HCT116 (cell line): Measurements from ENCODE around the gene SOBP. TPM values are rescaled to one million over a fixed set of nuclear protein-coding genes. Genes with fewer than 3 reads are reported as not detected.

Experiments used
- ATAC-seq: fragments of 200-7000 bp; cut with Tn5 transposase; 2 replicates; pipeline ENCODE4 v1.9.1; 2020; ENCODE audit warnings: mild to moderate bottlenecking, moderate library complexity
- BruUV-seq: library from RNA; stranded (reverse); fragments of 400-500 nt; replicated peaks from 2 replicates; lab custom pipeline; 2021; lab: Mats Ljungman, UMichigan
- CTCF ChIA-PET: fragments of 300-600 bp; sonication (Branson Sonifier 250); formaldehyde crosslinking; loops from one replicate; lab custom pipeline; 2021; ENCODE audit warnings: antibody characterized with exemption; lab: Charles Lee
- POLR2A ChIA-PET: fragments of 300-600, 350-600 bp; sonication (Branson Sonifier 250); formaldehyde crosslinking; loops from one replicate; lab custom pipeline; 2021; ENCODE audit warnings: antibody characterized with exemption; lab: Charles Lee
- RAD21 ChIA-PET, 2 experiments: fragments of 300-600 bp; sonication (Branson Sonifier 250); formaldehyde crosslinking; loops; one replicate each; lab custom pipeline; 2023; ENCODE audit warnings: low total read pairs in 2 of 2; ENCODE audit not compliant: uncharacterized antibody in 2 of 2, unreplicated experiment in 2 of 2, low non-redundant PET in 1 of 2; lab: Charles Lee
- DNase-seq: peaks from one replicate; pipeline ENCODE4 v3.0.0-alpha.2; 2010; ENCODE audit warnings: low read depth, low spot score
- H2AFZ ChIP-seq: fragments of 200-600 bp; shearing (Covaris generic), sonication (generic); 2 replicates; pipeline ENCODE4 v1.6.1; 2017; ENCODE audit warnings: low read depth, mixed run types, mixed read lengths, antibody characterized with exemption, low read length; ENCODE audit not compliant: poor library complexity, severe bottlenecking
- H3K27ac ChIP-seq: 2 replicates; pipeline ENCODE4 v1.5.1; 2012; ENCODE audit warnings: low read depth, low read length
- H3K27me3 ChIP-seq: fragments of 200-600 bp; sonication (generic); 2 replicates; pipeline ENCODE4 v1.6.1; 2016; ENCODE audit warnings: mixed run types, low read length, mixed read lengths; ENCODE audit not compliant: insufficient read depth
- H3K36me3 ChIP-seq, 2 experiments: fragments of 200-500 bp in 1 of 2; fragments of 200-600 bp in 1 of 2; sonication (Bioruptor generic) in 1 of 2; sonication (generic) in 1 of 2; 2 replicates each; pipeline versions ENCODE4 v1.5.1 to v1.6.1; 2014 to 2016; ENCODE audit warnings: low read length in 2 of 2, inconsistent platforms in 1 of 2, mixed read lengths in 1 of 2, mixed run types in 1 of 2; ENCODE audit not compliant: insufficient read depth in 2 of 2, control insufficient read depth in 1 of 2
- H3K4me1 ChIP-seq, 2 experiments: fragments of 200-600 bp in 1 of 2; sonication (generic) in 1 of 2; 2 replicates each; pipeline versions ENCODE4 v1.5.1 to v1.6.1; 2012 to 2017; ENCODE audit warnings: low read length in 2 of 2, inconsistent platforms in 1 of 2, mild to moderate bottlenecking in 1 of 2, mixed read lengths in 1 of 2, mixed run types in 1 of 2, moderate library complexity in 1 of 2; ENCODE audit not compliant: insufficient read depth in 2 of 2, control insufficient read depth in 1 of 2
- H3K4me2 ChIP-seq: fragments of 200-600 bp; sonication (generic); 2 replicates; pipeline ENCODE4 v1.6.1; 2017; ENCODE audit warnings: mixed run types, low read length, mixed read lengths
- H3K4me3 ChIP-seq, 2 experiments: fragments of 200-600 bp in 1 of 2; sonication (generic) in 1 of 2; replicated peaks in 1 of 2; 2 replicates each; pipeline ENCODE4 v1.5.1; 2011 to 2016; ENCODE audit warnings: low read length in 2 of 2, control low read depth in 1 of 2, low read depth in 1 of 2, mild to moderate bottlenecking in 1 of 2, mixed read lengths in 1 of 2, mixed run types in 1 of 2
- H3K79me2 ChIP-seq: fragments of 200-600 bp; sonication (generic); 2 replicates; pipeline ENCODE4 v1.6.1; 2017; ENCODE audit warnings: mild to moderate bottlenecking, mixed run types, low read length, moderate library complexity, mixed read lengths; ENCODE audit not compliant: insufficient read depth
- H3K9ac ChIP-seq: fragments of 200-600 bp; sonication (generic); 2 replicates; pipeline ENCODE4 v1.6.1; 2016; ENCODE audit warnings: low read length, mixed read lengths
- H3K9me2 ChIP-seq: fragments of 200-600 bp; sonication (generic), shearing (Covaris generic); 2 replicates; pipeline ENCODE4 v1.6.1; 2017; ENCODE audit warnings: mixed run types, mild to moderate bottlenecking, moderate library complexity; ENCODE audit not compliant: insufficient read depth
- H3K9me3 ChIP-seq, 2 experiments: fragments of 200-500 bp in 1 of 2; fragments of 200-600 bp in 1 of 2; sonication (Bioruptor generic) in 1 of 2; sonication (generic) in 1 of 2; 2 replicates each; pipeline ENCODE4 v1.6.1; 2014 to 2017; ENCODE audit warnings: low read length in 2 of 2, mixed read lengths in 2 of 2, inconsistent platforms in 1 of 2, low read depth in 1 of 2, mild to moderate bottlenecking in 1 of 2, mixed run types in 1 of 2, moderate library complexity in 1 of 2; ENCODE audit not compliant: control insufficient read depth in 1 of 2, insufficient read depth in 1 of 2
- H4K20me1 ChIP-seq: fragments of 200-600 bp; sonication (generic), shearing (Covaris generic); 2 replicates; pipeline ENCODE4 v1.6.1; 2017; ENCODE audit warnings: mixed run types, mild to moderate bottlenecking, moderate library complexity; ENCODE audit not compliant: insufficient read depth
- CBX3 ChIP-seq: IDR thresholded peaks from 2 replicates; pipeline ENCODE4 v1.6.1; 2012; ENCODE audit warnings: low read depth
- CEBPB ChIP-seq: IDR thresholded peaks from 2 replicates; pipeline ENCODE4 v1.6.1; 2012; ENCODE audit warnings: low read depth
- EGR1 ChIP-seq: IDR thresholded peaks from 2 replicates; pipeline ENCODE4 v1.6.1; 2012; ENCODE audit warnings: low read depth
- ELF1 ChIP-seq: IDR thresholded peaks from 2 replicates; pipeline ENCODE4 v1.6.1; 2012; ENCODE audit warnings: low read depth, borderline replicate concordance
- FOSL1 ChIP-seq: IDR thresholded peaks from 2 replicates; pipeline ENCODE4 v1.6.1; 2012; ENCODE audit warnings: low read depth
- JUND ChIP-seq: IDR thresholded peaks from 2 replicates; pipeline ENCODE4 v1.6.1; 2012
- POLR2A ChIP-seq: IDR thresholded peaks from 2 replicates; pipeline ENCODE4 v1.7.0; 2011; ENCODE audit warnings: borderline replicate concordance; ENCODE audit not compliant: insufficient read depth, insufficient read length; ENCODE audit errors: extremely low read depth
- RAD21 ChIP-seq: IDR thresholded peaks from 2 replicates; pipeline ENCODE4 v1.6.1; 2012; ENCODE audit warnings: low read depth, mild to moderate bottlenecking
- REST ChIP-seq: IDR thresholded peaks from 2 replicates; pipeline ENCODE4 v1.6.1; 2012; ENCODE audit warnings: low read depth
- SIN3A ChIP-seq: IDR thresholded peaks from 2 replicates; pipeline ENCODE4 v1.6.1; 2012; ENCODE audit warnings: low read depth
- SP1 ChIP-seq: IDR thresholded peaks from 2 replicates; pipeline ENCODE4 v1.6.1; 2012; ENCODE audit warnings: low read depth
- YY1 ChIP-seq: IDR thresholded peaks from 2 replicates; pipeline ENCODE4 v1.6.1; 2011; ENCODE audit warnings: low read length, low read depth, moderate library complexity, mild to moderate bottlenecking; ENCODE audit not compliant: insufficient replicate concordance; ENCODE audit errors: extremely low read depth
- ZBTB33 ChIP-seq: IDR thresholded peaks from 2 replicates; pipeline ENCODE4 v1.6.1; 2011; ENCODE audit warnings: mild to moderate bottlenecking, low read length, moderate library complexity; ENCODE audit not compliant: insufficient replicate concordance; ENCODE audit errors: extremely low read depth
- ZFX ChIP-seq: fragments of 450-650 bp; IDR thresholded peaks from 2 replicates; pipeline ENCODE4 v1.6.1; 2017
- ZNF274 ChIP-seq: fragments of 200-500 bp; sonication (Bioruptor generic); IDR thresholded peaks from 2 replicates; pipeline ENCODE4 v1.6.1; 2014; ENCODE audit warnings: mild to moderate bottlenecking, low read depth, low read length, inconsistent platforms
- intact Hi-C: fragments of 100-400 bp; cut with micrococcal nuclease; formaldehyde crosslinking; loops from 2 replicates; pipeline ENCODE4 v1.10.0; 2022
- total RNA-seq: library from RNA; stranded (reverse); gene quantifications from one replicate; pipeline ENCODE4 v1.2.1, GENCODE V29; 2021; ENCODE audit not compliant: unreplicated experiment

SOBP gene
- total RNA-seq, 1 experiment from 2014 or later: 2.6 TPM

GRCh38 chr6:107707346-107708275 lies 217.7 kb downstream of the SOBP start:
- H3K79me2 ChIP-seq: no peaks in the 10 kb centered on the region
- no peak for DNase-seq
- no peak overlapping the region for H3K9ac ChIP-seq
- no TSS peak for BruUV-seq
- no peak overlapping the region for H3K4me3 ChIP-seq
- no peak overlapping the region for H2AFZ ChIP-seq
- intact Hi-C loops: no loop called here
- H3K27me3 ChIP-seq: 0 out of 2 replicates have a peak, but pooled peaks cover 7% of the 10 kb centered on the region
- no peak for TF ChIP-seq FOSL1
- TF ChIP-seq, all 23 proteins: peak for 0
- RAD21 ChIA-PET: no interaction called here
- no peaks in the 10 kb centered on the region for H3K9me2 ChIP-seq
- no peak overlapping the region for H3K27ac ChIP-seq
- H3K36me3 ChIP-seq: no peaks in the 10 kb centered on the region
- 0 out of 4 replicates have a peak, but pooled peaks cover 0 to 2% of the 10 kb centered on the region in 2 experiments for H3K4me1 ChIP-seq
- H3K4me2 ChIP-seq: no peak overlapping the region
- no peaks in the 10 kb centered on the region for H3K9me3 ChIP-seq
- H4K20me1 ChIP-seq: no peaks in the 10 kb centered on the region
- CTCF ChIA-PET: no interaction called here
- POLR2A ChIA-PET: no interaction called here
- ATAC-seq: no peak

- Histone ChIP-seq H4K20me1 (no peaks in the 10 kb centered on the region), H3K36me3 (no peaks in the 10 kb centered on the region), H3K4me1 (0 out of 4 replicates have a peak, but pooled peaks cover 0 to 2% of the 10 kb centered on the region in 2 experiments), H3K9ac (no peak overlapping the region), H3K4me3 (no peak overlapping the region), H3K27me3 (peaks cover 9% of the 10 kb centered on the region; the same call in 1 of the 2 replicates), H3K4me2 (no peak overlapping the region), H3K9me2 (no peaks in the 10 kb centered on the region), H3K79me2 (no peaks in the 10 kb centered on the region), H3K9me3 (no peaks in the 10 kb centered on the region), H3K27ac (no peak overlapping the region), H2AFZ (no peak overlapping the region)
- no TSS peak for BruUV-seq
- intact Hi-C loops: no loop called here
- ATAC-seq (no peak), DNase-seq (no peak)
- ChIA-PET RAD21 (no interaction called here), POLR2A (no interaction called here), CTCF (no interaction called here)
- TF ChIP-seq EGR1: no peak
- TF ChIP-seq ZBTB33: no peak
- TF ChIP-seq POLR2A: no peak
- TF ChIP-seq ELF1: no peak
- no peak for TF ChIP-seq JUND
- TF ChIP-seq ZFX: no peak
- no peak for TF ChIP-seq REST
- no peak for TF ChIP-seq CBX3
- TF ChIP-seq SP1: no peak
- TF ChIP-seq SIN3A: no peak
- TF ChIP-seq RAD21: no peak
- no peak for TF ChIP-seq CEBPB
- TF ChIP-seq YY1: no peak
- TF ChIP-seq ZNF274: no peak
Measured at GRCh38 chr6:107708435-107708834, 218.5 kb downstream of the SOBP start.
